Motor neuron (in vitro differentiated cells): ENCODE measurements around the gene PFAS. TPM values are rescaled to one million over a fixed set of nuclear protein-coding genes. Genes with fewer than 3 reads are reported as not detected.
A peak's percentile ranks its signal among the peaks of the same experiment; 100 is the strongest.

Source experiments
- ATAC-seq, 8 experiments: fragments of 200-7000 bp; cut with Tn5 transposase; replicated peaks in 6 of 8; 2 replicates each; pipeline ENCODE4 v1.8.0; 2021; ENCODE audit warnings: mild to moderate bottlenecking in 8 of 8, moderate library complexity in 8 of 8
- H3K27ac ChIP-seq, 2 donors: fragments of 250-450 bp; sonication (Bioruptor Pico); 2 replicates each; pipeline ENCODE4 v1.9.0; 2021; ENCODE audit warnings: antibody characterized with exemption in 2 of 2, mild to moderate bottlenecking in 2 of 2, moderate library complexity in 1 of 2
- H3K4me1 ChIP-seq, 2 donors: fragments of 250-450 bp; sonication (Bioruptor Pico); replicated peaks in 1 of 2; 2 replicates each; pipeline ENCODE4 v1.6.1; 2021; ENCODE audit warnings: antibody characterized with exemption in 2 of 2, mild to moderate bottlenecking in 2 of 2, moderate library complexity in 1 of 2
- H3K4me3 ChIP-seq, 5 donors: fragments of 250-450 bp; sonication (Bioruptor Pico); 2 replicates each; pipeline ENCODE4 v1.9.0; 2021; ENCODE audit warnings: antibody characterized with exemption in 5 of 5, mild to moderate bottlenecking in 5 of 5, moderate library complexity in 4 of 5
- WGBS, 10 experiments: fragments of 450-650 bp; shearing (Covaris generic); methylation state at CpG; one replicate each; pipeline ENCODE4 v1.0.0; 2022; 5-methylcytosine and 5-hydroxymethylcytosine counted together
- in situ Hi-C, 9 experiments: fragments of 400-800 bp; cut with MboI; loops; one replicate each; pipeline ENCODE4 v1.15.0; 2021; ENCODE audit warnings: low sequenced_read_pairs in 9 of 9, low pct_unique_long_range_greater_than_20kb in 2 of 9; ENCODE audit not compliant: unreplicated experiment in 9 of 9
- total RNA-seq, 8 experiments: library from RNA; unstranded; fragments of 300-600 nt; gene quantifications; 2 replicates each; pipeline versions ENCODE4 v1.2.3 to v1.2.4, GENCODE V29; 2022

PFAS gene
- total RNA-seq, 8 experiments from 2014 or later = 19.6 to 71.5 (median 28.3) TPM

DNA sequence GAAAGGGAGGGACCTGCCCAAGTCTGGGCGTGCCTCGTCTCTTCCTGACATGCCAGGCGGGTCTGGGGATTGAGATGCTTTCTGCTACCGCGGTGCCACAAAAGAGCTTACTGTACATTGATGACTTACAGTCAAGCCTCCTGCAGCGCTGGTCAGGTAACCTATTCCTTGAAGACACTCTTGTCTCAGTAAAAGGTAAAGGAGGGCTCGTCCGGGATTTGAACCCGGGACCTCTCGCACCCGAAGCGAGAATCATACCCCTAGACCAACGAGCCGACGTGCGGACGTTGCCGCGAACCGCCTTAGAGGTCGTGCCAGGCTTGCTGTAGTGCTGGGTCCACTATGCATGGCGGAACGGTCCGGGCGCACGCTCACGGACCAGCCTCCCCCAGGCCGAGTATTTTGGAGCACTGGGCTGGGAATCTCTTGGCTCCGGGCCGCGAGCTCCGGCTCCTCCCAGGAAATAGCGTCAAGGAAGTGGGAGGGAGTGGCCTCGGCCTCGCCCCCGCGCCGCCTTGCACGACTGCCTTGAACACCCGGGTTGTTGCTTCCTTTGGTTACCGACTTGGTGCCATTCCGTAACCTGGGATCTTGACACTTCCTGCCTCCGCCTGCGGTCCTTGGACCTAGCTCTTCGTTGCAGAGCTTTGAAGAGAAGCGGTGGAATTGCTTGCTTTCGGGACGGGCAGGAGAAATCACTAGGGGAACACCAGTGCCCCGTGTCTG is 26.3 kb upstream of the PFAS start:
- Histone ChIP-seq H3K4me1 (peaks cover 12% of the 10 kb centered on the region in 2 donors), H3K4me3 (peak overlapping the region; percentile 48 to 82 (median 63)), H3K27ac (peak overlapping the region; percentile 86 to 97)
- WGBS, 10 experiments = 0 to 3% (median 0%) methylated on average over 1 to 32 of the region's 49 CpGs; no CpG with 5 or more reads in 5 of the 10 experiments
- in situ Hi-C loops = no loop called here
- ATAC-seq = peak; percentile 24 to 62 (median 52)

DNA sequence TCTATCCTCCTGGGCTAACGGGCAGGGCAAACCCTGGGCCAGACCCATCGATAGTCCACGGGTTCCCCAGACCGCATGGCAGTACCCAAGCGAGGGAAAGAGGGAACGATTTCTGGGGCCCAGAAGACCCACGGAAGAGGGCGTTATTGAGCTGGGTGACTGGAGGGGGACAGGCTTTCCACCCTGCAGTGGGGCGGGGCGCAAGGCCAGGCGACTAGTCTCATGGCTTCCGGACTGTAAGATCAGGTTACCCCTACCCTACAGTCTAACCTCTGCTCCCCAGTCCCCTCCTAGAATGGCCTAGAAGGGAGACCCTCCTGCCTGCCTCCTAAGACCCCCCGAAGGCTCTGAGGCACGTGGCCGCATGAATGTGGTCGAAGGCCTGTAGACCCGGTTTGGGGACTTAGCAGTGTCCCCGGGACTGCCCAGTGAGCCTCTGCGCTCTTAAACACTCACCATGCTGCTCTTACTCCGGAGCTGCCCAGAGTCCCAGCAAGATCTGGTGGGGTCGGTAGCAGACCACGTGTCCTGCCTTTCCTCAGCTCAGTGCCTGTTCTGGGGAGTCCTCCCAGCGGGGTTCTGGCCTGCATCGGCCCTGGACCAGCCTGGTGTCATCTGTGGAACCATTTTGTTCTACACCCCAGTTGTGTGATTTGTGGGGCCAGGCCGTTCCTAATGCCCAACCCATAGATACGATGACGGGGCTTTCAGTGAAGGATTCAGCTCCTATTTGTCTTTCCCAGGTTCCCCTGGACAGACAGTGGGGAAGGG is 25.5 kb upstream of the PFAS start:
- peaks cover 12% of the 10 kb centered on the region in 2 donors for H3K4me1 ChIP-seq
- WGBS, 10 experiments = 0 to 40% (median 4%) methylated on average over 1 to 11 of the region's 27 CpGs; no CpG with 5 or more reads in 5 of the 10 experiments
- in situ Hi-C loops = no loop called here
- H3K4me3 ChIP-seq = peak overlapping the region; percentile 48 to 82 (median 63)
- ATAC-seq = peak; percentile 0 to 18 (median 2)
- peak overlapping the region; percentile 86 to 97 for H3K27ac ChIP-seq

DNA sequence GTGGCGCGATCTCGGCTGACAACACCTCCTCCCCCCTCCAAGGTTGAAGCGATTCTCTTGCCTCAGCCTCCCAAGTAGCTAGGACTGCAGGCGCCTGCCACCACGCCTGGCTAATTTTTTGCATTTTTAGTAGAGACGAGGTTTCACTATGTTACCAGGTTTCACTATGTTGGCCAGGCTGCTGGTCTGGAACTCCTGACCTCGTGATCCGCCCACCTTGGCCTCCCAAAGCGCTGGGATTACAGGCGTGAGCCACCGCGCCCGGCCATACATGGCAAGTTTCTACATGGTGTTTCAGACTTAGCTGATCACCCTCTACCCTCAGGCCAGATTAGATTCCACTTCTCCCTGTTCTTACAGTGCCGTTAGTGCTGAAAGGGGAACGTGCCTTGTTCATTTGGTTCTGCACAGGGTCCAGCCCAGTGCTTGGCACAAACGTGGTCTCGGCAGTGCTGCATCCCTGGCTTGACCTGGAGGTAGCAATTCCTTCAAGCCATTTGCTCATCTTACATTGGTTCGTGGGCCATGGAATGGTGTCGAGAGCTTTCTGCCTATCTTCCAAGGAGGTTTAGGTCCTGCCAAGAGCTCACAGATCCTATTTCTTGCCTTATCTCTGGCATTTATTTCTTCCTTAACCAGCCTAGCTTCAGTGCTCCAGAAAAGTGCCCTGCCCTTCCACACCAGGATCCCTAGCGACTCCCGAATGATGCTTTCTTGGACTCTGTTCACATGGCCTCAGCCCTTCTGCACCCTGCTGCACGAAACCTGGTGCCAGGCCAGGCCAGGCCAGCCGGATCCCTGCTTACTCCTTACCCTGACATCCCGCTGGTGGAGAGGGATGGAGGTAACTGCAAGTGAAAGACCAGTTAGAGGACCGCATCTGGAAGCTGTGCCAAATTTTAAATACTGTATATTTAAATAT is 23.9 kb upstream of the PFAS start:
- 70 to 100% (median 93%) methylated on average over 1 to 23 of the region's 26 CpGs for WGBS, 10 experiments
- in situ Hi-C loops = no loop called here
- H3K27ac ChIP-seq = no peak overlapping the region

DNA sequence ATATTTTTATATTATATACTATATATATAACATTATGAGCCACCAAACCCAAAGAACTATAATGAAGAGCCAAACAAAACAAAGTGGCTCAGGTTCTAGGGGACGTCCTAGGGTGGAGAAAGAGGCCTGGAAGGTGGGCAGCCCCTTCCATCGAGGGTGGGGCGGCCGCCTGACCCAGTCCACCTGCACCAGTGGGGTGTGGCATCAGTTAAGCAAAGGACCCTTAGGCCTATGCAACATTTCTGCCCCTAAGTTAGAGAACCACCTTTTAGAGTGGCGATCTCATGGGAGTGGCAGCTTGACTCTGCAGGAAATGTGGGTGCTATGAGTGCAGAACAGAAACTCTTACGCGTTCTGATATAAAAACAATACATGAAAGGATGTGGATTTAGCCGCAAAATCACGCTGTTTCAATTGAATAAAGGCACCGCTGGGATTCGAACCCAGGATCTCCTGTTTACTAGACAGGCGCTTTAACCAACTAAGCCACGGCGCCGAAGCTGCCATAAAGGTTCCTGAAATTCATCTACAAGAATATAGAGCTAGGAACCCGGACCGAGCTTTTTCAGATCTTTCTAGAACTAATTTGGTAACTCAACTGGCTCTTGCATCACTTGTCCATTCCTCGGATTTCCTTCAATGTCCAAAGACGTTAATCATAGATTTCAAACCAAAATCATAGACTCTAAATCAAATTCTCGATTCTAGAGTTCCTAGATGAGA is 23.1 kb upstream of the PFAS start:
- peak overlapping the region; percentile 24 to 41 (median 38) for H3K4me3 ChIP-seq
- peak in 3 of 8 experiments; percentile 1 to 3 (median 2) for ATAC-seq
- peaks cover 12% of the 10 kb centered on the region in 2 donors for H3K4me1 ChIP-seq
- WGBS, 10 experiments = 0 to 46% (median 28%) methylated on average over 2 to 14 of the region's 20 CpGs
- H3K27ac ChIP-seq = peak overlapping the region; percentile 71 to 74
- in situ Hi-C loops = no loop called here

More for the DNA sequence above, 23.9 kb upstream of the PFAS start:
- Histone ChIP-seq H3K4me3 (no peak overlapping the region), H3K4me1 (peaks cover 12% of the 10 kb centered on the region in 2 donors)
- no peak for ATAC-seq

DNA sequence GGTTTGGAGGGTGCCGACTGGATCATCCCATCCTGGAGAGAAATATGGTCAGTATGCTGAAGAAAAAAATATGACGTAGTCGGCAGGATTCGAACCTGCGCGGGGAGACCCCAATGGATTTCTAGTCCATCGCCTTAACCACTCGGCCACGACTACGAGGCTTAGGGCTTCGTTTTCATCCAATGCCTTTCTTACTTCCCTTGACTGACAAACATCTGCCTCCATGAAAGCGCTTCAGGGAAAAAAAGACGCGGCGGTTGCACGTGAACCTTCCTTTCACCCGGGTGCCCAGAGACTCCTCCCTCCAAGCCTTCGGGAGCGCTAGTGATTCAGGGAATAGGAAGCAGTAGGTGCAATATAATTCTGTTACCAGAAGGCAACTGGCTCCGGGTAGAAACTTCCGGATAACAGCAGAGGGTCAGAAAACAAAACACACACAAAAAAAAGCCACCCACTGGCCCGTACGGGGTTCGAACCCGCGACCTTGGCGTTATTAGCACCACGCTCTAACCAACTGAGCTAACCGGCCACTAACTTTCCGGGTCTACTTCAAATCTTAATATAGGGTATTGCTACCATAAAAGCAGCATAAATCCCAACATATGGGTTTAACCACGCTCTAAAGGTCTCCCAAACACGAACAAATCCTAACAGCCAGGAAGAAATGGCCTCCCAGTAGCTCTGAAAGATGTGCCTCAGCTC is 22.4 kb upstream of the PFAS start:
- H3K4me3 ChIP-seq = peak overlapping the region; percentile 24 to 41 (median 38)
- peak; percentile 13 to 42 (median 30) for ATAC-seq
- in situ Hi-C loops = no loop called here
- peak overlapping the region; percentile 71 to 74 for H3K27ac ChIP-seq
- peaks cover 12% of the 10 kb centered on the region in 2 donors for H3K4me1 ChIP-seq
- WGBS, 10 experiments = 0 to 13% (median 4%) methylated on average over 2 to 29 of the region's 32 CpGs

DNA sequence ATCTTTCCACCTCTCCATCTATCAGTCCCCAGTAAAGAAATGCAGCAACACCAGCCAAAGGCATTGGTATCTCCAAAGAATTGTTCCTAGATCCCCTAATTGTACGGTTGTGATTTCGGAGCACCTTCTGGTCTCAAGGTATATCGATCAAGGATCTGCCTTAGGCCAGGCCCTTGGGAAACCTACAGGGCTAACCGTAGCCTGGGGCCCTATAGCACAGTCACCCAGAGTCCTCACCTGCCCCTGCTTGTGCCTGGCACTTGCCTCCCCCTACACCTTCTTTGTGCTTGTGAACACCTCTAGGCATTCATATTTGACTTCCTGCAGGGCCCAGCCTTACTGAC is 21.9 kb upstream of the PFAS start:
- in situ Hi-C loops = no loop called here
- H3K4me1 ChIP-seq = peaks cover 12% of the 10 kb centered on the region in 2 donors
- 74 to 96% (median 79%) methylated on average over 3 to 4 of the region's 4 CpGs; no CpG with 5 or more reads in 6 of the 10 experiments for WGBS, 10 experiments
- H3K4me3 ChIP-seq = peak overlapping the region; percentile 24 to 41 (median 38)
- peak overlapping the region in 1 of 2 donors; percentile 74 for H3K27ac ChIP-seq
- no peak for ATAC-seq

DNA sequence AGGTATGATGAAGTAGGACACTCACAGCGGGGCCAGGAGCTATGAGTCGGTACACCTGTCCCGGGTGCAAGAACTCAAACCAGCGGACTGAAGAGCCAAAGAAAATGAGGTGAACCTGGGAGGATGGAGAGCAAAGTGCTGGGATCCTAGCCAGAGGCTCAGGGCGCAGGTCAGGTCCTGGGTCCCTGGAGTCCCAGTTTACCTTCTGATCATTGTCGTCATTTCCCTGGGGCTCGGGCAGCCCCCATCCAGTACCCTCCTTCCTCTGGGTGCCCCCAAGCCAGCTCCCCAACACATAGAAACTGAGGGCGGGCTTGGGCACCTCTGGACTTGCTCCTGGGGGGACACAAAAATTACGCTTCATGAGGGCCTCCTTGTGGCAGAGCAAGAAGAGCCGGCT is 17.4 kb upstream of the PFAS start:
- Histone ChIP-seq H3K27ac (no peak overlapping the region), H3K4me1 (peaks cover 7% of the 10 kb centered on the region in 2 donors), H3K4me3 (no peak overlapping the region)
- in situ Hi-C loops = no loop called here
- WGBS, 10 experiments = 80 to 100% (median 91%) methylated on average over 2 to 4 of the region's 10 CpGs; no CpG with 5 or more reads in 4 of the 10 experiments
- no peak for ATAC-seq

DNA sequence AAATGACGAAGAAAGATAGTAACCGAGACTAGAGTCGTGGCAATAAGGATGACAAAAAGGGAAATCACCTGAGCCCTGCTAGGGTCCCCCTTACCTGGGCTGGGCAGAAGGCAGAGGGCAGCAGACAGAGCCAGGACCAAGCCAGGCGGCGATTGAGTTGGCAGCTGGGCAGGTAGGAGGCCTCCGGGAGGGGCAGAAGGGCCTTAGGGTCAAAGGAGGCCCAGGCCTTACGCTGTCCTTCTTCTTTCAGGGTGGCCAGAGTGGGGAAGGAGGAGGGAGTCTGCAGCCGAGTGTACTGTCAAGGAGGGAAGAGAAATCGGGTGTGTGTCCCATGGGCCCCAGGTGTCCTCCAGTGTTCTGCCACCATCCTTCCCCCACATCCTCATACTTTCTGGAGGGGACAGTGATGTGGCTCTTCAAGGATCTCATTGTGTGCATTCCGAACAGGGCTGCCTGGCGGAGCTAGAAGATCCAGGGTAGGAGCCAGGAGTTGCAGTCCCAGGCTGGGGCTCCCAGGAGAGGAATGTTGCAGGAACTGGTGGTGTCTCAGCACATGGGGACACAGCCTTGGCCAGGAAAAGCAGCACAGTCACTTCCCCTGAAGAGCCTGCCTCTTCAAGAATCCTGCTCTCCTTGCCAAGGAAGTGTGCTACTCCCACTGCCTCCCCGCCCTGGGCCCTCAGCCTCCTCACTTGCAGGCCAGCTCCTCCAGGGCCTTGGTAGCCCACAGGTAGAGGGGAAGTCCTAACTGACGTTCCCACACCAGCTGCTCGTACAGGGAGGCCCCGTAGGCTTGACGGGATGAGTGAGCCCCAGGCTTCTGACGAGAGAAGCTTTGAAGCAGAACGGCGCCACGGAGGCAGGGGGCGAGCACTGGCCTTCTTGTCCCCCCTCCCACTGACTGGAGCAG is 14.5 kb upstream of the PFAS start:
- in situ Hi-C loops = no loop called here
- peak in 1 of 8 experiments; percentile 16 for ATAC-seq
- no peak overlapping the region for H3K27ac ChIP-seq
- no peaks in the 10 kb centered on the region for H3K4me1 ChIP-seq
- H3K4me3 ChIP-seq = no peak overlapping the region
- 90 to 100% (median 100%) methylated on average over 1 to 10 of the region's 21 CpGs; no CpG with 5 or more reads in 3 of the 10 experiments for WGBS, 10 experiments

DNA sequence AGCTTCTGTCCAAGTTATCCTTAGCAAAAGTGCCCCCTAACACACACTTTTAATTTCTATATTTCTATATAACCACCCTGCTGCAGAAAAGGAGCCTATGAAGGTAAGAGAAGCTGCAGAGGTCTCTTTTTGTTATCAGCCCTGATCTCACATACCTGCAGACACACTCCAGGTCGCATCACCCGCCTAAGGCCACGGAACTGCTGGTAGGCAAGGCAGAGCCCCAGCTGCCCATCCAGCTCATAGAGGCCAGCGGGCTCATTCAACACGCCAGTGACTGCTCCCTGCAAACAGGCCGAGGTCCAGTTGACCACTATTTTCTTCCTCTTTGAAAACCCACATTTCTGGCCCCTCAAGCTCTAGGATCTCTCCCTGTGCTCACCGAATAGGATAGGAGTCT is 13.4 kb upstream of the PFAS start:
- no peak for ATAC-seq
- no peak overlapping the region for H3K27ac ChIP-seq
- no peaks in the 10 kb centered on the region for H3K4me1 ChIP-seq
- no peak overlapping the region for H3K4me3 ChIP-seq
- WGBS, 10 experiments = 80 to 100% (median 92%) methylated on average over 1 to 3 of the region's 7 CpGs; no CpG with 5 or more reads in 4 of the 10 experiments
- in situ Hi-C loops = no loop called here

DNA sequence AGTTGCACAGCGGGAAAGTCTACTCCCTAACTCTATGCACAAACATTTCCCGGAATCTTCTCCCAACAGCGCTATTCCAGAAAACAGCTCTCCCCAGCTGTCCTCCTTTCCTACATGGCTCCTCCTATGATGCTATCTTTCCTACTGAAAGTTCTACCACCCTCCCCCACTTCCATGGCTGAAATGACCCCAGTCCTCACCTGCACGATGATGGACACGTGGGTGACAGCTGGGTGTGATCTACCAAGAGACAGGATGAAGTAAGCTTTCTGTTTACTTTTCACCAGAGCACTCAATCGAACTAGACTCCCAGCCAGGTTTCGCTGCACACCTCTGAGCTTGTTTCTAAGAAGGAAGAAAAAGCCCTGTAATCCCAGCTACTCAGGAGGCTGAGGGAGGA is 11.9 kb upstream of the PFAS start:
- Histone ChIP-seq H3K27ac (no peak overlapping the region), H3K4me3 (no peak overlapping the region), H3K4me1 (no peaks in the 10 kb centered on the region)
- in situ Hi-C loops = no loop called here
- 60 to 100% (median 100%) methylated on average over 1 to 5 of the region's 7 CpGs; no CpG with 5 or more reads in 3 of the 10 experiments for WGBS, 10 experiments
- ATAC-seq = no peak

DNA sequence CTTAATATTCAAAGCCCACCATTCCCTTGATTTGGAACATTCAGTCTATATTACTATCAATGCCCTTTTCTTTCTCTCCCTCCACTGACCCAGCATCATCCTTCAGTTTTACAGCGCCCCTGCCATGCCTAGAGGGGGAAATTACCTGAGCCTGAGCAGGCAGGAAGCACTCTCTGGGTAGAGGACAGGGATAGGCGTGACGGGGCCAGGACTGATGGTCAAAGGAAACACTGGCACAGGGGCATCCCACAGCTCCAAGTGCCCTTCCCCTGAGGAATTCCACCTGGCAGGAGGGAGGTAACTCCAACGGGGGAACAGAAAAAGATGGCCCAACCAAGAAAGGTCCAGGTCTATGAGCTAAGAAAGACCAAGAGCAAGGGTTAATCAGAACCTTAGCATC is 11.2 kb upstream of the PFAS start:
- in situ Hi-C loops = no loop called here
- Histone ChIP-seq H3K4me1 (no peaks in the 10 kb centered on the region), H3K4me3 (no peak overlapping the region), H3K27ac (no peak overlapping the region)
- WGBS, 10 experiments = 89 to 100% (median 100%) methylated on average over 1 to 3 of the region's 4 CpGs; no CpG with 5 or more reads in 4 of the 10 experiments
- ATAC-seq = no peak
